IMR-90 (cell line): ENCODE data around the gene WNT4. TPM values are rescaled to one million over a fixed set of nuclear protein-coding genes. Genes with fewer than 3 reads are reported as not detected.

Experiments used
- ATAC-seq: fragments of 200-7000 bp; cut with Tn5 transposase; 2 replicates; pipeline ENCODE4 v1.9.1; 2020; ENCODE audit warnings: low read depth, mild to moderate bottlenecking, moderate library complexity
- BruUV-seq: library from RNA; stranded (reverse); fragments of 400-500 nt; replicated peaks from 2 replicates; lab custom pipeline; 2021; lab: Mats Ljungman, UMichigan
- CTCF ChIA-PET: fragments of 300-600 bp; formaldehyde crosslinking; extraction: SDS; loops from one replicate; lab custom pipeline; 2021; ENCODE audit warnings: antibody characterized with exemption; lab: Yijun Ruan, JAX
- POLR2A ChIA-PET: fragments of 300-600 bp; sonication (Branson Sonifier 250); formaldehyde crosslinking; loops from one replicate; lab custom pipeline; 2022; ENCODE audit warnings: antibody characterized with exemption; ENCODE audit not compliant: unreplicated experiment; lab: Charles Lee
- DNase-seq: peaks from one replicate; pipeline ENCODE4 v3.0.0; 2013
- H2AFZ ChIP-seq: replicated peaks from 2 replicates; pipeline ENCODE3; 2013; ENCODE audit warnings: low read length, mild to moderate bottlenecking; ENCODE audit not compliant: poor library complexity
- H2AK5ac ChIP-seq: 2 replicates; pipeline ENCODE4 v1.6.1; 2013; ENCODE audit warnings: low read depth, low read length, inconsistent platforms
- H2AK9ac ChIP-seq: replicated peaks from 2 replicates; pipeline ENCODE3; 2013; ENCODE audit warnings: mild to moderate bottlenecking, low read depth, low read length, moderate library complexity; ENCODE audit not compliant: poor library complexity
- H2BK120ac ChIP-seq: 2 replicates; pipeline ENCODE4 v1.6.1; 2013; ENCODE audit warnings: low read depth, low read length, inconsistent platforms
- H2BK15ac ChIP-seq: 3 replicates; pipeline ENCODE4 v1.6.1; 2013; ENCODE audit warnings: low read depth, low read length, inconsistent platforms
- H2BK20ac ChIP-seq: 2 replicates; pipeline ENCODE4 v1.6.1; 2013; ENCODE audit warnings: low read depth, mild to moderate bottlenecking, inconsistent platforms, low read length, moderate library complexity
- H2BK5ac ChIP-seq: 2 replicates; pipeline ENCODE4 v1.6.1; 2013; ENCODE audit warnings: mild to moderate bottlenecking, low read depth, low read length, inconsistent platforms; ENCODE audit not compliant: poor library complexity, severe bottlenecking
- H3K14ac ChIP-seq: replicated peaks from 2 replicates; pipeline ENCODE4 v1.6.1; 2013; ENCODE audit warnings: low read depth, low read length, inconsistent platforms
- H3K18ac ChIP-seq: 2 replicates; pipeline ENCODE4 v1.6.1; 2013; ENCODE audit warnings: low read depth, low read length, control low read depth
- H3K23ac ChIP-seq: 2 replicates; pipeline ENCODE4 v1.6.1; 2013; ENCODE audit warnings: low read depth, low read length, inconsistent platforms
- H3K27ac ChIP-seq: 2 replicates; pipeline ENCODE4 v1.5.1; 2013; ENCODE audit warnings: mild to moderate bottlenecking, control low read depth, low read length; ENCODE audit not compliant: insufficient read depth
- H3K27me3 ChIP-seq: 2 replicates; pipeline ENCODE4 v1.6.1; 2013; ENCODE audit warnings: low read length; ENCODE audit not compliant: control insufficient read depth, insufficient read depth
- H3K36me3 ChIP-seq: 2 replicates; pipeline ENCODE4 v1.6.1; 2013; ENCODE audit warnings: low read length, mixed read lengths; ENCODE audit not compliant: control insufficient read depth, insufficient read depth
- H3K4ac ChIP-seq: 2 replicates; pipeline ENCODE4 v1.6.1; 2013; ENCODE audit warnings: low read depth, low read length, inconsistent platforms
- H3K4me1 ChIP-seq: 2 replicates; pipeline ENCODE4 v1.6.1; 2013; ENCODE audit warnings: low read length, mixed read lengths; ENCODE audit not compliant: control insufficient read depth, insufficient read depth
- H3K4me2 ChIP-seq: 2 replicates; pipeline ENCODE4 v1.6.1; 2013; ENCODE audit warnings: low read depth, mild to moderate bottlenecking, control low read depth, low read length, moderate library complexity
- H3K4me3 ChIP-seq: 2 replicates; pipeline ENCODE4 v1.5.1; 2013; ENCODE audit warnings: low read depth, mild to moderate bottlenecking, control low read depth, low read length, moderate library complexity; ENCODE audit not compliant: insufficient read depth
- H3K56ac ChIP-seq: 2 replicates; pipeline ENCODE4 v1.6.1; 2013; ENCODE audit warnings: low read length, inconsistent platforms; ENCODE audit not compliant: insufficient read depth; ENCODE audit errors: extremely low read depth
- H3K79me1 ChIP-seq, 2 experiments: 2 replicates each; pipeline ENCODE4 v1.6.1; 2013; ENCODE audit warnings: low read length in 2 of 2, inconsistent platforms in 1 of 2, low read depth in 1 of 2
- H3K9ac ChIP-seq: 2 replicates; pipeline ENCODE4 v1.6.1; 2013; ENCODE audit warnings: low read depth, low read length, control low read depth
- H3K9me1 ChIP-seq: 2 replicates; pipeline ENCODE4 v1.6.1; 2013; ENCODE audit warnings: low read length, inconsistent platforms; ENCODE audit not compliant: insufficient read depth
- H3K9me3 ChIP-seq: 2 replicates; pipeline ENCODE4 v1.6.1; 2013; ENCODE audit warnings: low read length; ENCODE audit not compliant: control insufficient read depth, insufficient read depth
- H4K20me1 ChIP-seq: 2 replicates; pipeline ENCODE4 v1.6.1; 2013; ENCODE audit warnings: low read length, inconsistent platforms; ENCODE audit not compliant: insufficient read depth
- H4K5ac ChIP-seq: 2 replicates; pipeline ENCODE4 v1.6.1; 2013; ENCODE audit warnings: mild to moderate bottlenecking, low read depth, low read length, control low read depth
- H4K8ac ChIP-seq, 2 experiments: 2 replicates each; pipeline ENCODE4 v1.6.1; 2013; ENCODE audit warnings: low read depth in 2 of 2, low read length in 2 of 2, control low read depth in 1 of 2, inconsistent platforms in 1 of 2
- H4K91ac ChIP-seq: 2 replicates; pipeline ENCODE4 v1.6.1; 2013; ENCODE audit warnings: low read depth, low read length, inconsistent platforms; ENCODE audit not compliant: insufficient read depth
- MAFK ChIP-seq: IDR thresholded peaks from 2 replicates; pipeline ENCODE4 v1.6.1; 2012; ENCODE audit warnings: low read depth, low read length, improper control_type of control experiment
- MAZ ChIP-seq: IDR thresholded peaks from 2 replicates; pipeline ENCODE4 v1.6.1; 2012; ENCODE audit warnings: low read depth, mild to moderate bottlenecking, low read length, improper control_type of control experiment, moderate library complexity, borderline replicate concordance
- POLR2A ChIP-seq: IDR thresholded peaks from 2 replicates; pipeline ENCODE4 v1.6.1; 2012; ENCODE audit warnings: mild to moderate bottlenecking, low read depth, low read length
- RFX5 ChIP-seq: IDR thresholded peaks from 2 replicates; pipeline ENCODE4 v1.8.0; 2012; ENCODE audit warnings: low read depth, mild to moderate bottlenecking, low read length, moderate library complexity
- SMC3 ChIP-seq: fragments of 150-350 bp; IDR thresholded peaks from 2 replicates; pipeline ENCODE4 v1.6.1; 2016; ENCODE audit warnings: low read depth, mild to moderate bottlenecking, antibody characterized with exemption, low read length, moderate library complexity
- USF2 ChIP-seq: fragments of 150-350 bp; IDR thresholded peaks from 2 replicates; pipeline ENCODE4 v1.6.1; 2017; ENCODE audit warnings: mild to moderate bottlenecking, antibody characterized with exemption, low read length, low read depth
- WGBS, 2 experiments: methylation state at CpG; one replicate each; pipeline versions ENCODE4 v1.1.5 to v1.1.7; 2013; ENCODE audit warnings: missing lambda C conversion rate in 2 of 2; ENCODE audit not compliant: insufficient read length in 1 of 2; ENCODE audit errors: extremely low coverage in 2 of 2; 5-methylcytosine and 5-hydroxymethylcytosine counted together
- dilution Hi-C: fragments of 300-500 bp; cut with HindIII; formaldehyde crosslinking; loops from one replicate; pipeline ENCODE4 v1.14.3; 2018; ENCODE audit warnings: low sequenced_read_pairs; ENCODE audit not compliant: unreplicated experiment
- in situ Hi-C: fragments of 300-500 bp; cut with MboI; formaldehyde crosslinking; loops from 3 replicates; pipeline ENCODE4 v1.14.3; 2019; ENCODE audit warnings: low sequenced_read_pairs, inconsistent platforms, mixed read lengths
- intact Hi-C: fragments of 100-400 bp; cut with micrococcal nuclease; formaldehyde crosslinking; loops from 2 replicates; pipeline ENCODE4 v1.10.0; 2022
- polyA plus RNA-seq, 3 experiments: library from polyadenylated mRNA; depleted of rRNA; stranded (reverse); fragments of >200 nt; gene quantifications; 2 replicates each; pipeline ENCODE4 v1.2.3, GENCODE V29; 2012; ENCODE audit warnings: low replicate concordance in 1 of 3
- total RNA-seq: library from RNA; depleted of rRNA; stranded (reverse); fragments of >200 nt; gene quantifications from 2 replicates; pipeline ENCODE4 v1.2.3, GENCODE V29; 2012

The WNT4 gene
- total and polyA plus RNA-seq, 2 of the 4 experiments (the other 2 are of a cell fraction), result not detected

DNA sequence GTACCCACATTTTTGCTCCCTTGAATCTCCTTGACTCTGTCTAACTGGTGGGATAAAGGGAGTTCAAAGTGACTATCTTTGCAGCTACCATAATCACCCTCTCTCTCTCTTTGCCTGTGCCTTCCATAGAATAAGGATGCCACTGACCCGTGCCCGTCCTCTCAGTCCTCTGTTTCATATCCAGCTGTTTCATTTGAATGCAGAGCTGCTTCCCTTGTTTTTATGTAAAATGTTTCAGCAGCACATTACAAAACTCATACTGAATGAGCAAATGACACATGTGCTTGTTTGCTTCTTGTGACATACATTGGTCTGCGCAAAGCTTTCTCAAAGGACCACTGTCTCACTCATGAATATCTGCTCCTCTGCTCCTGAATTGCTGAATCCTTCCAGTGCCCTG is 52.0 kb downstream of the WNT4 start:
- H4K20me1 ChIP-seq, result peaks cover 81% of the 10 kb centered on the region

More for the DNA sequence above, 52.0 kb downstream of the WNT4 start:
- in situ Hi-C loops, result no loop called here
- no peak overlapping the region for H2BK120ac ChIP-seq
- H4K5ac ChIP-seq, result no peak overlapping the region
- BruUV-seq, result no TSS peak
- no peak overlapping the region for H3K4ac ChIP-seq
- POLR2A ChIA-PET, result no interaction called here
- H3K79me1 ChIP-seq, result peaks cover 15 to 64% of the 10 kb centered on the region in 2 experiments
- H2BK15ac ChIP-seq, result no peak overlapping the region
- peak overlapping the region; percentile 79; the same call in 1 of the 2 replicates for H3K23ac ChIP-seq
- no peak overlapping the region for H3K4me2 ChIP-seq
- no peak overlapping the region for H3K18ac ChIP-seq
- no peak overlapping the region for H3K14ac ChIP-seq
- peaks cover 22% of the 10 kb centered on the region for H3K36me3 ChIP-seq
- no peak for ATAC-seq
- no peak overlapping the region for H4K8ac ChIP-seq
- no peak overlapping the region for H2AK5ac ChIP-seq
- intact Hi-C loops, result no loop called here
- H3K9me1 ChIP-seq, result peaks cover 10% of the 10 kb centered on the region
- no peak for DNase-seq
- H2AFZ ChIP-seq, result no peak overlapping the region
- H3K9ac ChIP-seq, result no peak overlapping the region
- H2AK9ac ChIP-seq, result no peak overlapping the region
- WGBS, 2 experiments, result no CpG with 5 or more reads among the region's 3 CpGs
- H4K91ac ChIP-seq, result no peak overlapping the region
- no peaks in the 10 kb centered on the region for H3K9me3 ChIP-seq
- H3K4me1 ChIP-seq, result peaks cover 17% of the 10 kb centered on the region
- no peak overlapping the region for H2BK5ac ChIP-seq
- H3K27ac ChIP-seq, result no peak overlapping the region
- dilution Hi-C loops, result no loop called here
- TF ChIP-seq POLR2A, result no peak
- no peak for TF ChIP-seq MAFK
- no peak for TF ChIP-seq USF2
- no peak for TF ChIP-seq MAZ
- no peak for TF ChIP-seq RFX5
- no peak for TF ChIP-seq SMC3
- H2BK20ac ChIP-seq, result no peak overlapping the region
- no peak overlapping the region for H3K4me3 ChIP-seq
- CTCF ChIA-PET, result no interaction called here
- H3K56ac ChIP-seq, result no peak overlapping the region
- H3K27me3 ChIP-seq, result no peaks in the 10 kb centered on the region
